Keratinocyte (primary cell): ENCODE results near the gene PANK3. TPM values are rescaled to one million over a fixed set of nuclear protein-coding genes. Genes with fewer than 3 reads are reported as not detected.
"Not testable (repeated sequence)": the region's sequence is repeated elsewhere in the genome, so short reads cannot be mapped to it uniquely, and the experiment has no call there.

Experiments
- DNase-seq: peaks from one replicate; pipeline ENCODE4 v3.0.0-alpha.2; 2011; ENCODE audit warnings: low read depth, missing footprints, low spot score
- FAIRE-seq: peaks from 2 replicates; lab custom pipeline; 2011; peaks lifted over from hg19 to GRCh38; lab: Jason Lieb, UNC
- H2AFZ ChIP-seq: 2 replicates; pipeline ENCODE4 v1.6.0; 2012; ENCODE audit warnings: low read length, control low read depth, inconsistent platforms; ENCODE audit not compliant: control insufficient read depth
- H3K27ac ChIP-seq: 2 replicates; pipeline ENCODE4 v1.5.1; 2011; ENCODE audit warnings: low read length; ENCODE audit not compliant: control insufficient read depth, insufficient read depth
- H3K27me3 ChIP-seq: 3 replicates; pipeline ENCODE4 v1.6.0; 2011; ENCODE audit warnings: low read length; ENCODE audit not compliant: control insufficient read depth, insufficient read depth; ENCODE audit errors: extremely low read depth
- H3K36me3 ChIP-seq, 2 experiments: 2 replicates in 1 of 2; 3 replicates in 1 of 2; pipeline ENCODE4 v1.5.1; 2011; ENCODE audit warnings: low read length in 2 of 2, mild to moderate bottlenecking in 1 of 2; ENCODE audit not compliant: control insufficient read depth in 2 of 2, insufficient read depth in 2 of 2; ENCODE audit errors: extremely low read depth in 1 of 2
- H3K4me1 ChIP-seq: 3 replicates; pipeline ENCODE4 v1.5.1; 2011; ENCODE audit warnings: low read length; ENCODE audit not compliant: control insufficient read depth, insufficient read depth; ENCODE audit errors: extremely low read depth
- H3K4me2 ChIP-seq: 3 replicates; pipeline ENCODE4 v1.6.0; 2011; ENCODE audit warnings: low read depth, low read length; ENCODE audit not compliant: control insufficient read depth, insufficient read depth; ENCODE audit errors: extremely low read depth
- H3K4me3 ChIP-seq, 3 experiments: fragments of 200-600 bp in 1 of 3; sonication (generic) in 1 of 3; 2 replicates in 2 of 3; 3 replicates in 1 of 3; pipeline ENCODE4 v1.5.1; 2011 to 2016; ENCODE audit warnings: low read length in 3 of 3, mild to moderate bottlenecking in 3 of 3, control low read depth in 2 of 3, inconsistent platforms in 1 of 3, low read depth in 1 of 3, mixed read lengths in 1 of 3, mixed run types in 1 of 3, moderate library complexity in 1 of 3; ENCODE audit not compliant: control insufficient read depth in 2 of 3, insufficient read depth in 2 of 3; ENCODE audit errors: extremely low read depth in 1 of 3
- H3K79me2 ChIP-seq: 2 replicates; pipeline ENCODE4 v1.6.0; 2012; ENCODE audit warnings: low read length; ENCODE audit not compliant: control insufficient read depth, insufficient read depth
- H3K9ac ChIP-seq: 3 replicates; pipeline ENCODE4 v1.6.0; 2011; ENCODE audit warnings: low read length; ENCODE audit not compliant: control insufficient read depth, insufficient read depth; ENCODE audit errors: extremely low read depth
- H3K9me1 ChIP-seq: 3 replicates; pipeline ENCODE4 v1.6.0; 2011; ENCODE audit warnings: low read length; ENCODE audit not compliant: control insufficient read depth, insufficient read depth; ENCODE audit errors: extremely low read depth
- H3K9me3 ChIP-seq: 2 replicates; pipeline ENCODE4 v1.5.1; 2012; ENCODE audit warnings: low read depth, low read length; ENCODE audit not compliant: control insufficient read depth
- H4K20me1 ChIP-seq: 3 replicates; pipeline ENCODE4 v1.6.0; 2011; ENCODE audit warnings: low read length; ENCODE audit not compliant: control insufficient read depth, insufficient read depth; ENCODE audit errors: extremely low read depth
- EZH2 ChIP-seq: IDR thresholded peaks from one replicate; pipeline ENCODE4 v1.6.1; 2012; ENCODE audit warnings: inconsistent platforms, mild to moderate bottlenecking, low read length, moderate library complexity
- dilution Hi-C: fragments of 300-500 bp; cut with MboI; formaldehyde crosslinking; loops from one replicate; pipeline ENCODE4 v1.7.0; 2020; ENCODE audit warnings: low sequenced_read_pairs; ENCODE audit not compliant: extremely low pct_ligation_motif_present
- polyA plus RNA-seq, 5 experiments: library from polyadenylated mRNA; depleted of rRNA in 3 of 5; stranded (reverse) in 3 of 5; stranded (forward) in 1 of 5; unstranded in 1 of 5; fragments of >200 nt; gene quantifications; 1 replicate in 1 of 5; 2 replicates in 3 of 5; 3 replicates in 1 of 5; pipeline versions ENCODE4 v1.2.1 to v1.2.3, GENCODE V29; 2011 to 2012; ENCODE audit warnings: missing spikeins in 2 of 5, low read depth in 1 of 5, low replicate concordance in 1 of 5
- TF ChIP-seq, protein P1 (sequence below), 3 experiments: IDR thresholded peaks in 1 of 3; conservative IDR thresholded peaks in 1 of 3; optimal IDR thresholded peaks in 1 of 3; 2 replicates in 2 of 3; 3 replicates in 1 of 3; pipeline versions ENCODE3 to v1.5.1; 2011; ENCODE audit warnings: low read length in 3 of 3, mild to moderate bottlenecking in 3 of 3, moderate library complexity in 2 of 3, control low read depth in 1 of 3, inconsistent platforms in 1 of 3; ENCODE audit not compliant: insufficient read depth in 2 of 3; ENCODE audit errors: extremely low read depth in 1 of 3

The PANK3 gene
- polyA plus RNA-seq, 1 donor (not counting 4 experiments of a cell fraction or from before 2014, with no cell fraction given), result 39.6 TPM

DNA sequence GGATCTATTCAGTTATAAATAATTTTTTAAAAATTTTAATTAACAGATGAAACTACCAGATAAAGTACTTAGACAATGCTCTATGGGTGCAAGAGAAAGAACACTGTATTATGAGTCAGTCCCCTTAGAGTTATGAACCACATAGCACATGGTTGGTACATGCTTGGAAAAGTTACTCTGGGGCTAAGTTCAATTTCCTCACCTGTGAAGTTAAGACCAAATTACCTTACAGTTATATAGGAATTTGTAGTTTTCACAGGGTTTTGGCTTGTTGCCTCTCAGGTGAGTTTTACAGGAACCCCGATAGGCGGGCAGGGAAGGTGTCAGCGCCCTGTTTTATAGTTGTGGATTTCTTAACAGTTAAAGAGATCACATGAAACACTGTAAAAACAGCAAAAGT is 1.2 kb downstream of the PANK3 start:
- H3K36me3 ChIP-seq, result peaks cover 0 to 8% of the 10 kb centered on the region in 2 experiments
- peak overlapping the region; percentile 96 for H3K4me2 ChIP-seq
- FAIRE-seq, result no peak
- H3K9ac ChIP-seq, result peak overlapping the region; percentile 90
- H3K4me3 ChIP-seq, result peak overlapping the region; percentile 94 to 99 (median 98)
- no peak overlapping the region for H2AFZ ChIP-seq
- H3K9me1 ChIP-seq, result no peaks in the 10 kb centered on the region
- H3K4me1 ChIP-seq, result peaks cover 21% of the 10 kb centered on the region
- DNase-seq, result no peak
- H3K9me3 ChIP-seq, result no peaks in the 10 kb centered on the region
- peaks cover 18% of the 10 kb centered on the region for H4K20me1 ChIP-seq
- dilution Hi-C loops, result no loop called here
- no peak for TF ChIP-seq EZH2
- TF ChIP-seq, protein P1, sequence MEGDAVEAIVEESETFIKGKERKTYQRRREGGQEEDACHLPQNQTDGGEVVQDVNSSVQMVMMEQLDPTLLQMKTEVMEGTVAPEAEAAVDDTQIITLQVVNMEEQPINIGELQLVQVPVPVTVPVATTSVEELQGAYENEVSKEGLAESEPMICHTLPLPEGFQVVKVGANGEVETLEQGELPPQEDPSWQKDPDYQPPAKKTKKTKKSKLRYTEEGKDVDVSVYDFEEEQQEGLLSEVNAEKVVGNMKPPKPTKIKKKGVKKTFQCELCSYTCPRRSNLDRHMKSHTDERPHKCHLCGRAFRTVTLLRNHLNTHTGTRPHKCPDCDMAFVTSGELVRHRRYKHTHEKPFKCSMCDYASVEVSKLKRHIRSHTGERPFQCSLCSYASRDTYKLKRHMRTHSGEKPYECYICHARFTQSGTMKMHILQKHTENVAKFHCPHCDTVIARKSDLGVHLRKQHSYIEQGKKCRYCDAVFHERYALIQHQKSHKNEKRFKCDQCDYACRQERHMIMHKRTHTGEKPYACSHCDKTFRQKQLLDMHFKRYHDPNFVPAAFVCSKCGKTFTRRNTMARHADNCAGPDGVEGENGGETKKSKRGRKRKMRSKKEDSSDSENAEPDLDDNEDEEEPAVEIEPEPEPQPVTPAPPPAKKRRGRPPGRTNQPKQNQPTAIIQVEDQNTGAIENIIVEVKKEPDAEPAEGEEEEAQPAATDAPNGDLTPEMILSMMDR (optimal IDR thresholded peaks at IDR 0.05 in 1 of 3, IDR thresholded peaks at IDR 0.05 in 1 of 3, conservative IDR thresholded peaks at IDR 0.05 in 1 of 3; ENCODE audit: extremely low read depth in 1 of 3, insufficient read depth in 2 of 3, low read length in 3 of 3), result no peak
- no peaks in the 10 kb centered on the region for H3K27me3 ChIP-seq
- peaks cover 52% of the 10 kb centered on the region for H3K79me2 ChIP-seq
- peak overlapping the region; percentile 81 for H3K27ac ChIP-seq

DNA sequence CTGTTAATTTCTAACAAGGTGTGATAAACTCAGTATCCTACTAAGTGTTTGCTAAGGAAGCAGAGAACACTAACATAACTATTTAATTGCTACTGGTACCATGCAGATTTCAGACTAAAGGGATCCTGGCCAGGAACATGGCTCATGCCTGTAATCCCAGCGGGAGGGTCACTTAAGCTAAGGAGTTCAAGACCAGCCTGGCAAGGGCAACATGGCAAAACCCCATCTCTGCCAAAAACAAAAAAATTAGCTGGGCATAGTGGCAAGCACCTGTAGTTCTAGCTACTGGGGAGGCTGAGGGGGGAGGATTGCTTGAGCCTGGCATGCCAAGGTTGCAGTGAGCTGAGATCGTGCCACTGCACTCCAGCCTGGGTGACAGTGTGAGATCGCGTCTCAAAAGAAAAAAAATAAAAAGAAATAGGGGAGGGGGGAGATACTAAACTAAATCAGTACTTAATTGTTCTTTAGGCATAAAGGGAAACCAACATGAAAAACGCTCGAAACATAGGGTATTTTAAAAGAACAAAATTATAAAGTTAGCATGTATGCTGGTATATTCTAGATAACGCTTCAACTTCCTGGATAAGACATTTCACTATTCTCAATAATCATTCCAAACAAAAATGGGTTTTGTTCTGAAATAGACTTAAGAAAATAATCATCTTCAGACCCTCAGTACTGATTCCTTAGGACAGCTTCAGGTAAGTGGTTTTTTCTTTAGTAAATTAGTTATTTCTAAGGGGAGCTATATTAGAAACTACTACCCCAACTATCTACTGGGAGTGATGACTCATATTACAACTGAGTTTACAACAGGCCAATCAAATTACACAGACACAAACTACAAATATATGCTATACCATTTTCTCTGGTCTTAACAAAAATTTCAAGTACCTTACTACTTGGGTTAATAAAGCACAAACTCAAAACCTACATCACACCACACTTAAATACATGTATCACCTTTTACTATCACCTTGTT is 3.5 kb downstream of the PANK3 start:
- peak overlapping the region; percentile 12 for H3K4me2 ChIP-seq
- H3K36me3 ChIP-seq, result peaks cover 0 to 8% of the 10 kb centered on the region in 2 experiments
- H3K4me1 ChIP-seq, result peaks cover 21% of the 10 kb centered on the region
- no peaks in the 10 kb centered on the region for H3K27me3 ChIP-seq
- no peaks in the 10 kb centered on the region for H3K9me1 ChIP-seq
- H3K79me2 ChIP-seq, result peaks cover 75% of the 10 kb centered on the region
- no peak overlapping the region for H3K9ac ChIP-seq
- dilution Hi-C loops, result no loop called here
- no peak for FAIRE-seq
- TF ChIP-seq, protein P1 (optimal IDR thresholded peaks at IDR 0.05 in 1 of 3, IDR thresholded peaks at IDR 0.05 in 1 of 3, conservative IDR thresholded peaks at IDR 0.05 in 1 of 3; ENCODE audit: extremely low read depth in 1 of 3, insufficient read depth in 2 of 3, low read length in 3 of 3), result no peak
- TF ChIP-seq EZH2, result no peak
- H2AFZ ChIP-seq, result no peak overlapping the region
- peaks cover 18% of the 10 kb centered on the region for H4K20me1 ChIP-seq
- H3K4me3 ChIP-seq, result no peak overlapping the region
- H3K27ac ChIP-seq, result no peak overlapping the region
- no peak for DNase-seq
- no peaks in the 10 kb centered on the region for H3K9me3 ChIP-seq

DNA sequence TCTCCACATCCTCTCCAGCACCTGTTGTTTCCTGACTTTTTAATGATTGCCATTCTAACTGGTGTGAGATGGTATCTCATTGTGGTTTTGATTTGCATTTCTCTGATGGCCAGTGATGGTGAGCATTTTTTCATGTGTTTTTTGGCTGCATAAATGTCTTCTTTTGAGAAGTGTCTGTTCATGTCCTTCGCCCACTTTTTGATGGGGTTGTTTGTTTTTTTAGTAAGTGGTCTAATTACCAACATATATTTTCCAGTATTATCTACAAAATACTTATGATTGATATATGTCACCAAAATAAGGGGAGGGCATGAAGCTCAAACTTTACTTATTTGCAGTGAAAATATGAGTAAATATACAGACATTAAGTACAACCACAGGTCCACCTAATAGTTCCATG is 5.0 kb downstream of the PANK3 start:
- H3K27me3 ChIP-seq, H3K36me3 ChIP-seq, H3K9me1 ChIP-seq, H3K4me3 ChIP-seq, H3K9ac ChIP-seq, H3K9me3 ChIP-seq, H3K4me2 ChIP-seq, dilution Hi-C loops, DNase-seq, H3K27ac ChIP-seq, H2AFZ ChIP-seq, FAIRE-seq: not testable (repeated sequence)
- H3K79me2 ChIP-seq, result peaks cover 88% of the 10 kb centered on the region
- H4K20me1 ChIP-seq, result peaks cover 21% of the 10 kb centered on the region
- peaks cover 14% of the 10 kb centered on the region for H3K4me1 ChIP-seq
